GM18507 (cell line): Measurements from ENCODE around the gene WNT1.

Experiments
- DNase-seq: peaks from one replicate; pipeline ENCODE4 v3.0.0; 2011; ENCODE audit warnings: low read depth; ENCODE audit not compliant: insufficient read length; ENCODE audit errors: extremely low spot score
- FAIRE-seq: peaks from 2 replicates; lab custom pipeline; 2011; peaks lifted over from hg19 to GRCh38; lab: Jason Lieb, UNC

Gene WNT1

GRCh38 chr12:48958049-48958388, 20.1 kb upstream of the WNT1 start:
- FAIRE-seq, result no peak

DNA sequence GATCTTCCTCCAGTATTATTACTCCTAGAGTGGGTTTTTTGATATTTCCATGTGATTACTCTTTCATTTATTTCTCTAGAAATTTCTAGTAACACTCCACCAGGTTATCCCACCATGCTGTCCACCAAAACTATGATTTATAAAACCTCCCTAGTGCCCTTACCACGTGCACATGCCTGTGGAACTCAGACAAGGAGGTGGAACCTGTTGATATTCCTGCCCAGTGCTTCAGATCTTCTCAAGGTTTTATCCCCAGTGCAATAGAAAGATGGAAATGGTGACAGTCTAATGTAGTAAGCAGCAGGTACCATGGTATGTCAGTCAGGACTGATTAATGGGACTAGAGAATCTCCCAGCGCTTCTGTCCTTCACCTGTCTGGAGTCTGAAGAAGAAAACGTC, 17.3 kb upstream of the WNT1 start:
- DNase-seq, result no peak
- no peak for FAIRE-seq

More at GRCh38 chr12:48958049-48958388, 20.1 kb upstream of the WNT1 start:
- no peak for DNase-seq

DNA sequence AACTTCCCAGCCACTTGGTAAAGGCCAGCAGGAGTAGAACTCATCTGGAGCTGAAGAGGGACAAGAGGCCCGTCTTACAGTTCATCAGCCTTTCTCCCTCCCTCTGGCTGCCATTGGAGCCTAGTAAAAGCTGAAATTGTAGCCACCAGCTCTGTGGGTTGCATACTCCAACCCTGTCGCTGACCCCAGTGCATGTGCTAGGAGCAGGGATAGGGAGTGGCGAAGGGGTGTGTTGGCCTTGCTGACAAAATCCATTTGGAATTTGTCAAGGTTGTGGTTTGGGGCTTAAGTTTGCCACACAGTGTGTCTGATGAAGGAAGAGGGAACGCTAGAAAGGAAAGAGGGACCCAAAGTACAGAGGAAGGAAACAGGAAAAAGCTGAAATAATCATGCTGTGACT, 16.8 kb upstream of the WNT1 start:
- FAIRE-seq (no peak), DNase-seq (no peak)

DNA sequence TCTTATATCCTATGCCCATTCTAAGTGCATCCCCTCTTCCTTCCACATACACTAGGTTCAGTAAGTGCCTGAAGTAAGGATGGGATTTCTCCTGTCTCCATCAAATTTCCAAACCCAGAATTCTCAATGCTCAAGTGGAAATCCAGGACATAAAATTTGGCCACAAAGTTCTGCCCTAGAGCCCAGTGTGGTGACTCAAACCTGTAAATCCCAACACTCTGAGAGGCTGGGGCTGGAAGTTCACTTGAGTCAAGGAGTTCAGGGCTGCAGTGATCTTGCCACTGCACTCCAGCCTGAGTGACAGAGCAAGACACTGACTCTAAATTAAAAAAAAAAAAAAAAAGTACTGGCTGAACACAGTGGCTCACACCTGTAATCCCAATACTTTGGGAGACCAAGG, 16.3 kb upstream of the WNT1 start:
- DNase-seq (no peak), FAIRE-seq (no peak)

- FAIRE-seq (no peak), DNase-seq (no peak)
Measured at GRCh38 chr12:48965298-48965838, 12.8 kb upstream of the WNT1 start.

- DNase-seq, result no peak
- FAIRE-seq, result peak; percentile 41
Measured at GRCh38 chr12:48966177-48966895, 11.8 kb upstream of the WNT1 start.

DNA sequence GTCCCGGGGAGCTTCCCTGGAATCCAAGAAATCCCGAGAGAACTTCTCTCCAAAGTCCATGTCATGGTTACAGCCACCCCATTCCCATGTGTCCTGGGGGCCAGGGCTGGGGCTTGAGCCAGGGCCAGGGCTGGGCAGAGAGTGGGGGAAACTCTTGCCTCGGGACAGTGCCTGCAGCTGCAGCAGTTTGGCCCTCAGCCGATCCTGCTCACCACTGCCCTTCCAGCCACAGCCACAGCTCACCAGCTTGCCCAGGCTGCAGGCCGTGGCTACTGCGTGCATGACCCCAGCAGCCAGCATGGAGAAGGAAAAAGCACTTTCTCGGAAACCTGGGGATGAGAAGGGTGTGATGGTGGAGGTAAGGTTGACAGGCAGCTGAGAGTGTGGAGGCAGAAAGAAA, 10.1 kb upstream of the WNT1 start:
- DNase-seq (no peak), FAIRE-seq (no peak)

DNA sequence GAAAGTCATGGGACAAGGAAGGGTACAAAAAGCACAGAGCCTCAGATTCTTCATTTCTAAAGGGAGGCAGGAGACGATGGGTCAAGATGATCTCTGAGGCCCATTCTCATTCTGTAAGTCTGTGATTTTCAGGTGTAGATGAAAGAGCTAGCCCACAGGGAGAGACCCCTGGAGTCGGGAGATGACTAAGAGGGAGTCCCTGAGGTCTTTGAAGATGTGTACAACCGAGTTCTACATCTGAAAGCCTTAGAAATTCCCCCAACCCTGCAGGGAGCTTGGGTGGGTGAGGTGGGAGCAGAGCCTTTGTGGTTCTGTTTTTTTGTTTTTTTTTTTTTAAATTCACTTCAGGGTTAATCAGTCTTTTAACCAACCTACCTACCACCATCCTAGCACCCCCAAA, 9.7 kb upstream of the WNT1 start:
- DNase-seq (no peak), FAIRE-seq (no peak)

DNA sequence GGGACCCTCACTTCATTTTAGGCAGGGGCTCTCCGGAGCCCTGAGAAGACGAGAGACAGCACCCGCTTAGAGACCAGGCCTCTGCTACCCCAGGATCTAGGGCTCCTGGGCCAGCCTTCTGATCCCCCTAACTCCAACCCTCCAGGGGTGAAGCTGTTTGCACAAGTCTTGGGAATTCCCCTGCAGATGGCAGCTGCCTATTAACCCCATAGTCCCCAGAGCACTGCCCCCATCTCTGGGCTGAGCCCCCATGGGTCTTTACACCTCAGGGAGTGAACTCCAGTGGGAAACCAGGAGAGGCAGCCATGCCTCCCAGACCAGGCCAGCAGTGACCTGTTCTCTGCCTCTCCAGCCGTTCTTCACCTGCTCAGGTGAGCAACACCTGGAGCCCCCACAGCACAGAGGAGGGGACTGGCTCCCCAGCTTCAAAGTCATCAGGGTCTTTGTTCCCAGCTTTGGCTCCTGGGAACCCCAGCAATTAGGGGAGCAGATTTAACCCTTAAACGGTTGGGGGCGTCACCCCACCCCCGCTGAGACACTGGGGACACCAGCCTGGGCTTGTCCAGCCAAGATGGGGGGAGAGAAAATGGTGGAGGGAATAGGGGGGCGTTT, 8.9 kb upstream of the WNT1 start:
- no peak for FAIRE-seq
- DNase-seq, result no peak

DNA sequence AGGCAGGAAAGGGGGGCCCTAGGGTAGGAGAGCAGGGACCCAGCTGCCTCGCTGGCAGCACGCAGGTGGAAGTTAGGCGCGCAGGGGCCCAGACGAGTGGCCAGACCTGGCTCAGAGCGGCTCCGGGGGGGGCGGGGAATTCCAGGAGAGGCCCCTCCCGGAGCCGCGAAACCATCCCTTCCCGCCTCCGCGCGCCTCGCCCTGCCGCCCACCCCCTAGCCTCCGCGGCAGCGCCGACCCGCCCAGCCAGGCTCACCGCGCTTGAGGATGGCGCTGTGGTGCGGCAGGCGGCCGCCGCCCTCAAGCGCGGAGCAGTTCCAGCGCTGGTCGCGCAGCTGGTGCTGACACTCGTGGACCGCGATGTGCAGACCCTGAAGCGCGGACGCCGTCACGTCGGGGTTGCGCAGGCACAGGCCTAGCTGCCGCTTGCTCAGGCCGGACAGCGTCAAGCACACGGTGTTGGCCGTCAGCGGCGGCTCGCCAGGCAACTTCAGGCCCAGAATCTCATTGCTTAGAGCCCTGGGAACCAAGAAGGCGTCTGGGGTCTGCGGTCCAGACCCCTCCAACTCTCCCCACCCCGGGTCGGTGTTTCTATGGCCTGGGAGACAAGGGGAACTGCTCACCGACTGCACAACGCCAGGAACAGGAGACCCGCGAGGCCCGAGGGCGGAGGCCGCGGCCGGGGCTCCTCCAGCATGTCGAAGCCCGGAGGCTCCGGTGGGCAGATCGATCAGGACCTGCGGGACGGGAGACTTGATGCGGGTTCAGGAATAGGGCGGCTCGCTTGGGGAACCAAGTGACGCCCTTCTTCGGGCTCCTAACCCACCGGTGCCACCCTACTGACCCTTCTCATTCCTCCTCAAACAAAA, 8.1 kb upstream of the WNT1 start:
- FAIRE-seq (no peak), DNase-seq (no peak)

- no peak for DNase-seq
- FAIRE-seq, result no peak
Measured at GRCh38 chr12:48970702-48971334, 7.3 kb upstream of the WNT1 start.

DNA sequence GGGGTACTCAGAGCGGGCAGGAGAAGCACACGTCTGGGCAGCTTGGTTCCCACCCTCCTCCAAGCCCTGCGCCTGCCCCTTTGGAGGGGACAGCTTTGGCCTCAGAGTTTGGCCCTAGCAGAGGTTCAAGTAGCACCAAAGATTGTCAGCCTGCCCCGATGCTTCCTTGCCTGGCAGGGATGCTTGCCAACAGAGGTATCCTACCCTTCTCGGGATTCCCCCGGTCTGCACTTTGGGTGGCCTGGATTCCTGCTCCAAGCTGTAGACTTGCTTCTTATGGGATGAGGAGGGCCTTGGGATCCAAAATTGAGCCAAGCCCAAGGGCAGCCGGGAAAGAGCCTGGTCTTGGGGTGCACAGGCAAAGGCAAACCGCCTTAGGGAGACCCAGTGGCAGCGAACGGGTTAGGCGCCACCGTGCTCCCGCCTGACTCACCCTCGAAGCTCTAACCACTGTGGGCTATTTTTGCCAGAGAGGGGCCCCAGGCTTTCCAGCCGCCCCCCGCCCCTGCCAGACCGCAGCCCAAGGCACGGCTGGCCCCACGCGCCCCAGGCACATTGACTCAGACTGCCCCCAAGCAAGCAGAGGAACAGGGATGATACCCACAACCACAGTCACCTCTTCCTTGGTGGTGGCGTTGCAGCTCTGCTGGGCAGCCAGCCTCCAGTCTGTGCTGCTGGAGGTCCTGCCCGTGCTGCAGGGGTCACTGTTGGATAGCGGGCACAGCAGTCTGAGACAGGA, 5.7 kb upstream of the WNT1 start:
- no peak for DNase-seq

DNA sequence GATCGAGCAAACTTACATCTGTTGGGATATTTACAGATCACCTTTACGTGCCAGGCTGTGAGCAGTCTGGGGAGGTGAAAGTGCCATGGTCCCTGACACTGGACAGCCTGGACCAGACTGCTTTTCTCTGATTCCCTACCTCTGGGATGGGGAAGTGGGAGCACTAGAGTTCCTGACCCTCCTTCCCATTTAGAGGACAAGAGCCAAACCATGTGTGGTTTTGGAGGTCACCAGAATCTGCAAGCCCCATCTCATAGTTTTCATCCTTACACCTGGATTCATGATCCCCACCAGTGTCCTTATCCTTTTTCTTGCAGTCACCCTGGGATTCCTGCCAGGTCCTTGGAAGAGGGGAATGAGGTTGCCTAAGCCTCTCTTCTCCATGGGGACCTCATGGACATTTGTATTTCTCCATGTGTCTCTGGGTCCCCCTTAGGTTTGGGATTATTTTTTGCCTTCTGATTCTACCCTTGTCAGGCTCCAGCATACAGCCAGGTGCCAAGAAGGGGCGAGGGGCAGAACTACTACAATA, 5.1 kb upstream of the WNT1 start:
- DNase-seq (no peak), FAIRE-seq (no peak)

More for the DNA sequence above, 5.7 kb upstream of the WNT1 start:
- no peak for FAIRE-seq

- no peak for DNase-seq
- no peak for FAIRE-seq
Measured at GRCh38 chr12:48973531-48973930, 4.6 kb upstream of the WNT1 start.

DNA sequence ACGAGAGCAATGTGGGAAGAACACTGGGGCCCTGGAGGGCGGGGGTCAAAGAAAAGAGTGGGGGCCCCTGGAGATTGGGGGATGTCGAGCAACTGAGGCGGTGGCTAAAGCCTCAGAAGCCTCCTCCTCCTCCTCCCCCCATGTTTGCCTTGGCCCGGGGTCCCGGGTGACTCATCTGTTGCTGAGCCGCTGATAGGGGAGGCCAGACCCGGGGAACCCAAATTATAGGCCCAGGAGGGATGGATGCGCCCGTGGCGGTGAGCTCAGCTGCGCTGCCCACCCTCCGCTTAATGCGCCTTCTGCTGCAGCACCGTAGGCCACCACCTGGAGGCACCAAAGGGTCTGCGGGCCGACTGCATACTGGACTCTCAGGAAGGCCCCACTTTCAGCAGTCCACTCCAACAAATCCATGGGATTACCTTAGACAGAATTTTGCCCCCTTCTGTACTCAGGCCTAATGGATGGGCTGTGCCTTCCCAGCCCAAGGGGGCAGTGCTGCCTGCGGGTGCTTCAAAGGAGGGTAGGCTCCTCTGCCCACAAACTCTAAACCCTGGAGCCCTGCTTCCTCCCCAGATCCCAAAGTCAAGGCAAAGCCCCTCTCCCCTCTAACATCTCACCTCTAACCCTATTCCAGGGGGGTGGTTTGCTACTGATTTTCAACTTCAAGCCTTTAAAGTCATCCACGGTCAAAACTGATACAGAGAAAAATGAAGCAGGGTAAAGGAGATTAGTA, 4.0 kb upstream of the WNT1 start:
- DNase-seq, result no peak
- FAIRE-seq, result peak; percentile 5

DNA sequence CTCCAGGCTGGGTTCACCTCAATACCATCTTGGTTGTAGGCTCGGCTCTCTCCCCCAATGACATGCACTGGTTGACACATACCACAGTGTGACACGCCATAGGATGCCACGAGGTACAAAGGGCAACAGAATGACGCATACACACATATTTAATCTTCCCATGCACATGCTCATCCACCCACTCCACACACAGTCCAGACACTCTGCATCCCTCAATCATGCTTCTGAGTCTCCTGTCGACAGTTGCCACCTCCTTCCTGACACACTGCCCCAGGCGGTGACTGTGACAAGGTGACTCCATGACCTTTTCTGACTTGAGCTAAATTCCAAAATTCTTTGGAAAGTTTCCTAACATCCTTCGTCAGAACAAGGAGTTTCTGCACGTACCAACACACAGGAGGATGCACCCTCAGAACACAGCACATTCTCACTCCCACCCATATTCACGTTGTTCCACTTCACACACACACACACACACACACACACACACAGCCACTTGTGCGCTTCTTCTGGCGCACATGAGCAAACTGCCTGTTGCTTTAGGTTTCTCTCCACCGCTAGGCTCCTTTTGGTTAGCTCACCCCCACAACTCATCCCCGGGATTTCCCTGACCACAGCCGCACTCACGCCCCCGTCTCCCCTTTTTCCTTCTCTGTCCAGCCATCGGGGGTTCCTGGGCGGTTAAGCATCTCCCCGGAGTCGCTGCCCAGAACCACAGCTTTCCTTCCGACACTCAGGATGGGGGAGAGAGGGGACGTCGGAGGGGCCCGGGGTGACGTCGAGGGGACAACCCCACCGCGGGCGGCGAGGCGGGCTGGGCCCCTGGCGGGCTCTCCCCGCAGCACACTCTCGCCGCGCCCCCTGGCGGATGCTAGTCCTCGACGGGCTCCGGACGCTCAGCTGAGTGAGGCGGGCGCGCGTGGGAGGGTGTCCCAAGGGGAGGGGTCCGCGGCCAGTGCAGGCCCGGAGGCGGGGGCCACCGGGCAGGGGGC, 536 bp upstream of the WNT1 start:
- DNase-seq (no peak), FAIRE-seq (peak; percentile 81)
